GOT3 (cell line): ENCODE results near the gene SMOC1.
"Not testable (repeated sequence)": the region's sequence is repeated elsewhere in the genome, so short reads cannot be mapped to it uniquely, and the experiment has no call there.

Experiments used
- DNase-seq: peaks from one replicate; lab custom pipeline; 2025; ENCODE audit warnings: mixed read lengths; lab: John Stamatoyannopoulos, UW

Gene SMOC1

GRCh38 chr14:69901113-69901951, 22.1 kb downstream of the SMOC1 start:
- DNase-seq, result no peak

DNA sequence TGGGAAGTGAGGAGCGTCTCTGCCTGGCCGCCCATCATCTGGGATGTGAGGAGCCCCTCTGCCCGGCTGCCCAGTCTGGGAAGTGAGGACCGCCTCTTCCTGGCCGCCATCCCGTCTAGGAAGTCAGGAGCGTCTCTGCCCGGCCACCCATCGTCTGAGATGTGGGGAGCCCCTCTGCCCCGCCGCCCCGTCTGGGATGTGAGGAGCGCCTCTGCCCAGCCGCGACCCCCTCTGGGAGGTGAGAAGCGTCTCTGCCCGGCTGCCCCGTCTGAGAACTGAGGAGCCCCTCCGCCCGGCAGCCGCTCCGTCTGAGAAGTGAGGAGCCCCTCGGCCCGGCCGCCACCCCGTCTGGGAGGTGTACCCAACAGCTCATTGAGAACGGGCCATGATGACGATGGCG, 23.8 kb downstream of the SMOC1 start:
- not testable (repeated sequence) for DNase-seq

- DNase-seq, result no peak
Measured at GRCh38 chr14:69904246-69904645, 25.0 kb downstream of the SMOC1 start.

- no peak for DNase-seq
Measured at GRCh38 chr14:69906201-69906600, 27.0 kb downstream of the SMOC1 start.

DNA sequence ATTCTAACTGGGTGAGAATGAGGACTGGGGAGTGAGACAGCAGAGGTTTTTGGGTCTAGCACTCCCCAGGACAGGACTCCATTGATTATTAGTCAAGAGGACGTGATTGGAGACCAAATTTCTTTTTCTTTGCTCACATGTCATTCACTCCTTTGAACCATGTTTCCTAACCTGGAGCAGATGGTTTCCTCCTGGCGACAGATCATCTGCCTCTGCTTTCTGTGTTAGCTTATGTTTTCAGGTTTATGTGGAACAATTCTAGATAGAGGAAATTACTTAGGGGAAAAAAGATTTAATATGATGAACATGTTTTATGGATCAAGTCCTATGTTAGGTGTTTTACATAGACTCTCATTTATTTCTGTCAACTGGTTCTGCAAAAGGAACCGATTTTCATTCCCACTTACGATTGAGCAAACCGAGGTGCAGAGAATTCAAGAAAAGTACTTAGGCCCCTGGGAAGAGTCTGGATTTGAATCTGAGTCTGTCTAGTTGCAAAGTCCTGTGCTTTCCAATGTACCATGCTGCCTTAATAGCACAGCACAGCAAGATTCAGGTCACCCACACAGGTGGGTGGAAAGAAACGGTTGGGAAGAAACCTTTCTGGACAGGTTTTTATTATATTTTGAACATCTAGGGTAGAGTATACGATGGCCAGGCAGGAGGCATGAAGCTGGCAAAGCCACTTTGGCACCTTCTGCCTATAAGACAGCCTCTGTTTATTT, 30.8 kb downstream of the SMOC1 start:
- DNase-seq, result no peak

DNA sequence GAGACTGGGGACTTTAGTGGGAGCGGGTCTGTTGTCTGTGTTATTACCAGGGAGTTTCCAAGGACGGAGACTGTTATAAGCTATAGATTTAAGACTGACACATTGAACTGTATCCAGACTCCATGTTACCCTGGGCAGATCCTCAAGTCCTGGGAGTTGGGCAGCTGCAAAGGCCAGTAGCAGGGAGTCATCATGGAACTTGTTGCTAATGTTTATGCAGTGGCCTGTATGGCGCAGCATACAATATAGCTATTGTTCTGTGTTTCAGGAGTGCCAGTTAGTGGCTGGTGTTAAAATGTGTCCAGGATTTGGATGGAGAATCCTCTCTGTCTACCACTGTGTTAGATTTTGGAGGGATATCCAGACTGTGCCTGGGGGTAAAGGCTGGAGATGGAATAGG, 31.7 kb downstream of the SMOC1 start:
- DNase-seq, result no peak

DNA sequence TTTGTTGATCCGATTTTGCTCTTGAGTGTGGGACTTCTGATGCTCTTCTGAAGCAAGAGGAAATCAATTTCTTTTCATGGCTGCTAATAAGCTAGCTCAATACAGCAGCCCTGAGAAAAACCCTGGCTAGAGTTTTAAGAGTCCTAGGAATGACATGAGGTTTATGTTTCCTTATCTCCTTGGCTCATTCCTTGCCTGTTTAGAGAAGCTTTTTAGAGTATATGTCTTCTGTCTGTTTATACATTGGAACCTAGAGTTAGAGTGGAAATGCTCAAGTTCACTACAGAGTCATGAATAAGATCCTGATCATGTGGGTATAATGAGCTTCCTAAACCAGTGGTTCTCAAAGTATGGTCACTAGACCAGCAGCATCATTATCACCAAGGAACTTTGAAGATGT, 34.5 kb downstream of the SMOC1 start:
- DNase-seq, result no peak

DNA sequence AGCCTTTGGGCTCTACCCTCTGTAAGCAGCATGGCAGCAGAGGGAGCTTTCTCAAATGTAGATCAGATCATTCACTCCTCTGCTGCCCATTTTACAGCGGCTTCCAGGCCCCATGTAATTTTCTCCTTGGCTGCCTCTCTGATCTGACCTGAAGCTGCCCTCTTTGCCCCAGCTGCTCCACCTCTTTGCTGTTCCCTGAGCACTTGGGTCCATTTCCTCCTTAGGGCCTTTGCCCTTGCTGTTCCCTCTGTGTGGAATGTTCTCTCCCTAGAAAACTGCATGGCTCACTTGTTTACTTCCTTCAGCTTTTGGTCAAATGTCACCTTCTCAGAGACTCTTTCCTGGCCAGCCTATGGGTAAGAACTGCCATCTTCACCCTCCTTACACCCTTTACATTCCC, 37.2 kb downstream of the SMOC1 start:
- no peak for DNase-seq

DNA sequence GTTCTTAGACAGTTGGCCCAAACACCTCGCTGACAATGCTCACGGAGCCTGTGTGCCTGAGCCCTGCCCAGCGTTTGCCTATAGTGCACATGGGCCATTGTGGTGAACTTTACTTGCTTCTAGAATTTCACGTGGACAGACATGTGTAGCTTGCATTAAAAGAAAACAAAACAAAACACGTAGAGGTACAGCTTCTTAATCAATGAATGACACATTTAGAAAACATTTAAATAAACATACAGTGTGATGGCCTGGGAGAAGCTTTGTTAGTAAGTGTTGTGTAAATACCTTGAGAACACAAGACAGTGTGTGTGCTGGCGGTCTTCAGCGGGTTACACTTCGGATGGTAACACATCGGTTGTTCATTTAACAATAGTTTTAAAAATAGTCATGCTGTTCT, 38.1 kb downstream of the SMOC1 start:
- DNase-seq, result no peak

DNA sequence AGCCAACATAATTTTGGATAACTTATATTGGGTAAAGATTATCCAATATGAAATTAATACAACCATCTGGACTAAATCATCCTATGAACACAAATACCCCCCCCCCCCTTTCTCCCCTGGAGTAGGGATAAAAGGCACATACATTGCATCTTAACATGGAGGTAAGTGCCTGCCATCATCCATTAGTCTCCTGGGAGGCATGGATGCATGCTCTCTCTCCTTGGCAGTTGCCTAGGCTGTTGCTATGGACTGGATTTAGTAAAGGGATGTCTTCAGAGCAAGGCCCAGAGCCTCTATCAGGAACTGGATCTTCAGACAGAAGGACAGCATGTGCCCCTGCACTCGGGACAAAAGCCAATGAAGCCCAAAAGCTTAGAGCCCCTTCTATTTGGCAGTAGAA, 40.6 kb downstream of the SMOC1 start:
- no peak for DNase-seq

DNA sequence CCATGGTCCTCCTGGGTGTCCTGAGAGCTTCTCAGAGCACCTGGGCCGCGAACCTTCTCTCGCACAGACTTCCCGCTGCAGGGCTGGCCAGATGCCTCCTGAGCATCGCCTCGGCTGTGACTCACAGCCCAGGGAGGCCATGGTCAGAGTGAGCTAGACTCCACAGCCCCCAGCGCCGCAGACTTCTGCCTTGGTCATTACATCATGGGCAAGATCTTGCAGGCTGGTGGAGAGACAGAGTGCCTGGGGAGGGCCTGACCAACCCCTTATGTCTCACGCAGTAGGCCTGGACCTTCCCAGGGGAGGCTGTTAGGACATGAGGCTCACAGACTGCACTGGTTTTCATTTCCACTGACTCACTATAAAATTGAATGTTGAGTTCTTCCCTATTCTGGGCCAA, 41.8 kb downstream of the SMOC1 start:
- DNase-seq, result no peak

GRCh38 chr14:69922198-69922597, 43.0 kb downstream of the SMOC1 start:
- no peak for DNase-seq

DNA sequence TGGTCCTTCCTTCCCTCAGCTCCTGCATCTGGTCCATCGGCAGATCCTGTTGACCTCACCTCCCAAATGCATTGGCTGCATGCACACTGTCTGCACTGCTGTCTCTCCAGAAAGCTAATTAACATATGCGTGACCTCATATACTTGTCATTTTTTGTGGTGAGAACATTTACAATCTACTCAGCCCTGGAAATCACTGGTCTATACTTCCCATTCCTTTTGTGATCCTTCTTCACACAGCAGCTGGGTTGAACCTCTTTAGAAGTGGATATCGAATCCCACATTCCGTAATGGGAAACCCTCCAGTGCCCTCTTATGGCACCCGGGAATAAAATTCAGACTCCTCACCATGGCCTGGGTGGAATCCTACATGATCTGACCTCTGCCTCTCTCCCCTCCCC, 45.0 kb downstream of the SMOC1 start:
- no peak for DNase-seq

GRCh38 chr14:69928111-69928523, 48.9 kb downstream of the SMOC1 start:
- DNase-seq, result no peak

- DNase-seq, result no peak
Measured at GRCh38 chr14:69930780-69931379, 51.7 kb downstream of the SMOC1 start.

DNA sequence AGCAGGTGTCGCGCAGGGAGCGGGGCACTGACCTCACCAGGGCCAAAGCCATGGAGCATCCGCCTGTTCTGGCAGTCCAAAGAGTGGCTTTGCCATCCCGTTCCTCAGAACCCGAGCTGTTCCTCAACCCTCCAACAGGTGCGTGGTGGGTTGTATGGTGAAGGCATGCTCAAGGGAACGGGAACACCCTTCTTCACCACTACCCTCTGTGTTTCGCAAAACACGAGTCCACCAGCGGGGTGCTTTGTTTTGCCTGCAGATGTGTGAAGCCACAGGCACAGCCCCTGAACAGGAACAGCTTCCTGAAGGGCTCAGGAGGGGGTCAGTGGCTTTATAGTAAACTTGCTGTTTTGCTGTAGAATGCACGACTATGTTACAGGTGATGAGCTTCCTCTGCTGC, 52.7 kb downstream of the SMOC1 start:
- no peak for DNase-seq

GRCh38 chr14:69932391-69932790, 53.2 kb downstream of the SMOC1 start:
- DNase-seq, result no peak

DNA sequence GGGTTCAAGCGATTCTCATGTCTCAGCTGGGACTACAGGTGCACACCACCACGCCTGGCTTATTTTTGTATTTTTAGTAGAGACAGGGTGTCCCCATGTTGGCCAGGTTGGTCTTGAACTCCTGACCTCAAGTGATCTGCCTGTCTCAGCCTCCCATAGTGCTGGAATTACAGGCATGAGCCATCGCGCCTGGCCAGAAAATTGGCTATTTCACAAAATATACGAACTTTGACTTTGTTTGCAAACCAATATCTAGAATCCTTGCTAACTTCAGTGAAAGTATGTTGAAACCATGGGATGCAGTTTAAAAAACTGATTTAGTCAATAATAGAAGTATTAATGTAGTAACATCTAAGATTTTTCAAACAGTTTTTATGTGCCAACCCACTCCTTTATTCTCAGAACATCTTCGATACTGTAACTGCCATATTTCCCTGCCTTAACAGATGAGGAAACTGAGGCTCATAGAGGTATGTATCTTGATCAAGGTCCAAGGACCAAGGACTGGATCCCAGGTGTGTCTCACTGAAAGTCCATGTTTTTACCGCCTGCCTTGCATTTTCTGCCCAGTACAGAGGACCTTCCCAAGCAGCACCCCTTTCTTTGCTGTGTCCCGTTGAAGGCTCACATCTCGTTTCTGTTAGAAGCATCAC, 54.5 kb downstream of the SMOC1 start:
- no peak for DNase-seq

DNA sequence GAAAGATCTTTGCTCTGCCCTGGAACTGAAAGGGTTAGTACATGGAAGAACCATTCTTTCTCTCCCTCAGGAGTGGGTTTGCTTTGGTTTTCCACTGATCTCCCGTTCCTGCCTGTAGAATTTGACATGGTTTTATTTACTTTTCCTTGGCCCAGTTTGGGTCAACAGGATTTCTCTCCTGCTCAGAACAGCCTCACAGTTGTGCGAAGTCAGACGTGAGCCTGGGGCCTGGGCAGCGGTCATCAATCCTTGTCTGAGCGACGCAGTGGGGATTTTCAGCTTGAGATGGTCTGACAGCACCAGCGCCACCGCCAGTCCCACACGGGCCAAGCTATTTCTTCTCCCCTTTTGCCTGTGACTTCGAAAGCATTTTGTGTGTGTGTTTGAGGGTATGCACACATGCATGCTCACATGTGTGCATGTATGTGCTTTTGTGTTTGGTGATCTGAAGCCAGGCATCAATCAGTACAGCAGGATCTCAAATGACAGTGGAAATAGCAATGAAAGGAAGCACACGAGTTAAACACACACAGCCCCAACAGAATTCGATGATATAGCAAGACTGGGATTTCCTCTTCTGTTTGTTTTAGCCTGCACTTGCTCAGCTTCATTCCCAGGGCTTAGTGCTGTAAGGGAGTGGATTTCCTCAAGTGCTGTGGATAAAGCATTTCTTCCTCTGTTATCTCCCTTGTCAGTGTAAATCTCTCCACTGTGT, 58.3 kb downstream of the SMOC1 start:
- no peak for DNase-seq

GRCh38 chr14:69938751-69939150, 59.5 kb downstream of the SMOC1 start:
- no peak for DNase-seq

- no peak for DNase-seq
Measured at GRCh38 chr14:69941768-69942742, 62.8 kb downstream of the SMOC1 start.
